Fibroblast of skin of back (primary cell): ENCODE data around the gene TIMM17B.

Experiments used
- DNase-seq: peaks from one replicate; pipeline ENCODE4 v3.0.0-alpha.2; 2013

Gene TIMM17B

GRCh38 chrX:48918643-48919340 is 21.2 kb upstream of the TIMM17B start, which contains the start of gene PIM2:
Gene PIM2, minus strand, starts transcription at chrX:48919024. Its CDS starts 190 bp downstream, at chrX:48918834.
- DNase-seq = peak; percentile 76

GRCh38 chrX:48918301-48918642 is 20.7 kb upstream of the TIMM17B start:
- no peak for DNase-seq

- peak; percentile 85 for DNase-seq
These were observed 19.8 kb upstream of the TIMM17B start for GRCh38 chrX:48917139-48918001.

GRCh38 chrX:48914593-48915493 is 17.3 kb upstream of the TIMM17B start:
- no peak for DNase-seq

GRCh38 chrX:48913605-48914366 is 16.2 kb upstream of the TIMM17B start:
- DNase-seq = no peak

GRCh38 chrX:48911412-48912182 is 14.0 kb upstream of the TIMM17B start, which contains the start of gene SLC35A2:
Gene SLC35A2, minus strand, starts transcription at chrX:48911646. Its CDS starts 10 bp downstream, at chrX:48911636.
- peak; percentile 64 for DNase-seq

GRCh38 chrX:48910926-48911411 is 13.4 kb upstream of the TIMM17B start:
- DNase-seq = peak; percentile 36

- no peak for DNase-seq
These were observed 12.2 kb upstream of the TIMM17B start for GRCh38 chrX:48909703-48910294.

GRCh38 chrX:48908600-48908999 is 11.0 kb upstream of the TIMM17B start:
- DNase-seq = no peak

GRCh38 chrX:48905090-48905790 is 7.7 kb upstream of the TIMM17B start:
- no peak for DNase-seq

GRCh38 chrX:48904626-48905025 is 7.1 kb upstream of the TIMM17B start:
- no peak for DNase-seq

- DNase-seq = no peak
These were observed 6.6 kb upstream of the TIMM17B start for GRCh38 chrX:48904180-48904579.

GRCh38 chrX:48903290-48903689 is 5.7 kb upstream of the TIMM17B start:
- DNase-seq = no peak

GRCh38 chrX:48902776-48903175 is 5.2 kb upstream of the TIMM17B start:
- DNase-seq = no peak

GRCh38 chrX:48902135-48902534 is 4.6 kb upstream of the TIMM17B start:
- DNase-seq = no peak

- DNase-seq = no peak
These were observed 3.5 kb upstream of the TIMM17B start for GRCh38 chrX:48901069-48901468.

- no peak for DNase-seq
These were observed 1.5 kb upstream of the TIMM17B start for GRCh38 chrX:48899078-48899410.

- peak; percentile 70 for DNase-seq
These were observed 377 bp downstream of the TIMM17B start for GRCh38 chrX:48897157-48897624.

GRCh38 chrX:48896611-48897011 is 957 bp downstream of the TIMM17B start:
- DNase-seq = no peak

GRCh38 chrX:48894891-48895290 is 2.7 kb downstream of the TIMM17B start:
- DNase-seq = no peak
